Coronary artery (tissue), 2 donors: ENCODE data around the gene NUP93.

Source experiments
- DNase-seq: peaks from one replicate; pipeline ENCODE4 v3.0.0-alpha.2; 2017; ENCODE audit warnings: low spot score
- H3K27ac ChIP-seq, 2 donors: fragments of 200-600 bp; sonication (generic); one replicate each; pipeline ENCODE4 v1.5.1; 2016 to 2019
- H3K4me3 ChIP-seq: fragments of 200-600 bp; sonication (generic); 2 replicates; pipeline ENCODE4 v1.5.1; 2016; ENCODE audit warnings: mild to moderate bottlenecking, moderate library complexity
- TF ChIP-seq, protein P1 (sequence below): fragments of 200-600 bp; sonication (generic); IDR thresholded peaks from one replicate; pipeline ENCODE4 v1.5.1; 2019; ENCODE audit warnings: antibody characterized with exemption

NUP93 gene

GRCh38 chr16:56776562-56776961 is 46.6 kb downstream of the NUP93 start:
- H3K27ac ChIP-seq: no peak overlapping the region
- TF ChIP-seq, protein P1, sequence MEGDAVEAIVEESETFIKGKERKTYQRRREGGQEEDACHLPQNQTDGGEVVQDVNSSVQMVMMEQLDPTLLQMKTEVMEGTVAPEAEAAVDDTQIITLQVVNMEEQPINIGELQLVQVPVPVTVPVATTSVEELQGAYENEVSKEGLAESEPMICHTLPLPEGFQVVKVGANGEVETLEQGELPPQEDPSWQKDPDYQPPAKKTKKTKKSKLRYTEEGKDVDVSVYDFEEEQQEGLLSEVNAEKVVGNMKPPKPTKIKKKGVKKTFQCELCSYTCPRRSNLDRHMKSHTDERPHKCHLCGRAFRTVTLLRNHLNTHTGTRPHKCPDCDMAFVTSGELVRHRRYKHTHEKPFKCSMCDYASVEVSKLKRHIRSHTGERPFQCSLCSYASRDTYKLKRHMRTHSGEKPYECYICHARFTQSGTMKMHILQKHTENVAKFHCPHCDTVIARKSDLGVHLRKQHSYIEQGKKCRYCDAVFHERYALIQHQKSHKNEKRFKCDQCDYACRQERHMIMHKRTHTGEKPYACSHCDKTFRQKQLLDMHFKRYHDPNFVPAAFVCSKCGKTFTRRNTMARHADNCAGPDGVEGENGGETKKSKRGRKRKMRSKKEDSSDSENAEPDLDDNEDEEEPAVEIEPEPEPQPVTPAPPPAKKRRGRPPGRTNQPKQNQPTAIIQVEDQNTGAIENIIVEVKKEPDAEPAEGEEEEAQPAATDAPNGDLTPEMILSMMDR: no peak
- no peak overlapping the region for H3K4me3 ChIP-seq
- no peak for DNase-seq

DNA sequence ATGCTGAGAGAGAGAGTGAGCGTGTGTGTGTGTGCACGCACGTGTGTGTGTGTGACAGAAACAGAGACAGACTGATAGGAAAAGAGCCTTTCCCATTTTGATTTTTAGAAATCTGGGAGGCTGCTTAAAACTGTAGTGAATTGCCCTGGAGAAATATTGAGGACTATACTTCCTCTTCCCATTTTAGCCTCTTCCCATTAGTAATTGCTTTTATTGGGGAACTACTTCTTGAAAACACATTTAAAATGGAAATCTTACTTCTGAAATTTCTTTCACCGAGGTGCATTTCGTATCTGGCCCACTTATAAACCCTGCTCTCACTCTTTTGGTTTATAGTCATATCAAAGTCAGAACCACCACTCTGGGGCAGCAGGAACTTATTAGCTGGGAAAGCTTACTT is 47.1 kb downstream of the NUP93 start:
- Histone ChIP-seq H3K4me3 (no peak overlapping the region), H3K27ac (no peak overlapping the region)
- TF ChIP-seq, protein P1: no peak
- DNase-seq: no peak

GRCh38 chr16:56777482-56777881 is 47.6 kb downstream of the NUP93 start:
- Histone ChIP-seq H3K27ac (no peak overlapping the region), H3K4me3 (no peak overlapping the region)
- TF ChIP-seq, protein P1: no peak
- DNase-seq: no peak

- no peak overlapping the region for H3K27ac ChIP-seq
- DNase-seq: no peak
- H3K4me3 ChIP-seq: no peak overlapping the region
- TF ChIP-seq, protein P1: no peak
These were observed 50.0 kb downstream of the NUP93 start for GRCh38 chr16:56779906-56780305.

DNA sequence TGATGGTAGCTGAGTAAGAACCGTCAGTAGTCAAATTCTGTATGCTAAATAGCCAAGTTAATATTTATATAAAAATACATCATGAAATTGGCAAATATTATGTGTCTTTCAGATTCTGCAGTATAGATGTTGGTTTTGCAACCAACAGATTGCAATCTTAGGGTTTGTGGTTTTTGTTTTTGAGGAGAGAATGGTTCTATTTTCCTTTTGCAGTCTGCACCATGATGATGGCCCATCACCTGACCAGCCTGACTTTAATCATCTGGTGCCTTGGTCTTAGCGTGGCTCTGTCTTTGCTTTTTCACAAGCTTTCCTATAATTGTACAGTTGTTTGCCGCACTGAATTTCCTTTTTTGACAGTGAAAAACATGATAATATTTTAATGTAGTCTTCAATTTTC is 50.7 kb downstream of the NUP93 start:
- DNase-seq: no peak
- TF ChIP-seq, protein P1: no peak
- no peak overlapping the region for H3K27ac ChIP-seq
- H3K4me3 ChIP-seq: no peak overlapping the region

- Histone ChIP-seq H3K4me3 (no peak overlapping the region), H3K27ac (no peak overlapping the region)
- TF ChIP-seq, protein P1: no peak
- no peak for DNase-seq
These were observed 51.6 kb downstream of the NUP93 start for GRCh38 chr16:56781528-56781961.

- Histone ChIP-seq H3K27ac (no peak overlapping the region), H3K4me3 (no peak overlapping the region)
- no peak for DNase-seq
- TF ChIP-seq, protein P1: no peak
These were observed 53.4 kb downstream of the NUP93 start for GRCh38 chr16:56783344-56783743.
